Subcutaneous abdominal adipose tissue (tissue), 5 donors: ENCODE data around the gene PLEKHA5.

Experiments used
- H3K27ac ChIP-seq: one replicate; pipeline ENCODE4 v1.7.0; 2013; ENCODE audit warnings: low read depth, mild to moderate bottlenecking, inconsistent platforms, low read length, moderate library complexity
- H3K27me3 ChIP-seq, 5 donors: one replicate each; pipeline ENCODE4 v1.7.0; 2013; ENCODE audit warnings: low read length in 5 of 5, inconsistent platforms in 1 of 5; ENCODE audit not compliant: control insufficient read depth in 5 of 5, insufficient read depth in 4 of 5
- H3K36me3 ChIP-seq, 5 donors: one replicate each; pipeline ENCODE4 v1.7.0; 2013; ENCODE audit warnings: low read length in 5 of 5; ENCODE audit not compliant: control insufficient read depth in 5 of 5, insufficient read depth in 5 of 5
- H3K4me1 ChIP-seq, 5 donors: one replicate each; pipeline ENCODE4 v1.7.0; 2013; ENCODE audit warnings: low read length in 5 of 5, mild to moderate bottlenecking in 3 of 5, moderate library complexity in 1 of 5; ENCODE audit not compliant: control insufficient read depth in 5 of 5, insufficient read depth in 5 of 5
- H3K4me3 ChIP-seq, 5 donors: one replicate each; pipeline ENCODE4 v1.7.0; 2013; ENCODE audit warnings: low read length in 5 of 5, low read depth in 1 of 5
- H3K9ac ChIP-seq, 5 donors: one replicate each; pipeline ENCODE4 v1.7.0; 2013; ENCODE audit warnings: low read length in 5 of 5, mild to moderate bottlenecking in 4 of 5, moderate library complexity in 3 of 5
- H3K9me3 ChIP-seq, 5 donors: one replicate each; pipeline ENCODE4 v1.7.0; 2013; ENCODE audit warnings: low read length in 5 of 5; ENCODE audit not compliant: control insufficient read depth in 5 of 5
- donor health status: healthy.
- donor health status: healthy.
- donor health status: healthy.
- donor health status: healthy.
- donor health status: healthy.

The PLEKHA5 gene

GRCh38 chr12:19105463-19105862 lies 24.1 kb upstream of the PLEKHA5 start:
- Histone ChIP-seq H3K9ac (no peak overlapping the region), H3K27me3 (no peaks in the 10 kb centered on the region), H3K9me3 (no peaks in the 10 kb centered on the region), H3K36me3 (no peaks in the 10 kb centered on the region), H3K4me1 (no peaks in the 10 kb centered on the region), H3K27ac (no peak overlapping the region), H3K4me3 (no peak overlapping the region)

GRCh38 chr12:19107750-19108149 lies 21.8 kb upstream of the PLEKHA5 start:
- Histone ChIP-seq H3K4me3 (no peak overlapping the region), H3K9ac (no peak overlapping the region), H3K27me3 (no peaks in the 10 kb centered on the region), H3K36me3 (no peaks in the 10 kb centered on the region), H3K4me1 (no peaks in the 10 kb centered on the region), H3K27ac (no peak overlapping the region), H3K9me3 (no peaks in the 10 kb centered on the region)

GRCh38 chr12:19110221-19110940 lies 19.2 kb upstream of the PLEKHA5 start:
- Histone ChIP-seq H3K27ac (no peak overlapping the region), H3K36me3 (no peaks in the 10 kb centered on the region), H3K9ac (no peak overlapping the region), H3K4me1 (no peaks in the 10 kb centered on the region), H3K27me3 (no peaks in the 10 kb centered on the region), H3K4me3 (no peak overlapping the region), H3K9me3 (no peaks in the 10 kb centered on the region)

GRCh38 chr12:19113464-19113863 lies 16.1 kb upstream of the PLEKHA5 start:
- H3K27me3 ChIP-seq = no peaks in the 10 kb centered on the region
- H3K4me1 ChIP-seq = no peaks in the 10 kb centered on the region
- H3K9ac ChIP-seq = no peak overlapping the region
- H3K27ac ChIP-seq = no peak overlapping the region
- H3K9me3 ChIP-seq = no peaks in the 10 kb centered on the region
- H3K36me3 ChIP-seq = no peaks in the 10 kb centered on the region
- no peak overlapping the region for H3K4me3 ChIP-seq

GRCh38 chr12:19115285-19115684 lies 14.2 kb upstream of the PLEKHA5 start:
- H3K4me3 ChIP-seq = no peak overlapping the region
- H3K27me3 ChIP-seq = no peaks in the 10 kb centered on the region
- H3K4me1 ChIP-seq = no peaks in the 10 kb centered on the region
- no peaks in the 10 kb centered on the region for H3K9me3 ChIP-seq
- H3K9ac ChIP-seq = no peak overlapping the region
- no peak overlapping the region for H3K27ac ChIP-seq
- H3K36me3 ChIP-seq = no peaks in the 10 kb centered on the region

- H3K4me3 ChIP-seq = no peak overlapping the region
- H3K9me3 ChIP-seq = no peaks in the 10 kb centered on the region
- no peaks in the 10 kb centered on the region for H3K36me3 ChIP-seq
Observed at GRCh38 chr12:19119440-19119839, 10.1 kb upstream of the PLEKHA5 start.

DNA sequence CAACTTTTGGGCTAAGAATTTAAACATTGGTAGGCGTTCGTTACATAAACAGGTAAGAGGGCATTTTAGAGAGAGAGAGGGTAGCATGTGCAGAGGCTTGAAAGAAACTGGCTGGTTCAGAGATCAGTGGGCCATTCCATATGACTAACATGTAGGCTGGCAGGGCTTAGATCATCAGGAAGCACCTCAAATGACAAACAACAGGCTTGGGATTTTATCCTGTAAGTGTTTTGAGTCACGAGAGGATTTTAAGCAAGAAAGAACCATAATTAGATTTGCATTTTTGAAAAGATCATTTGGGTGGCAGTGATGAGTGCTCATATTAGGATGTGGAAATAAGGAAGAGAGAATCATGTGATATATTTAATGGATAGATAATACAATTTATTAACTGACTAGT lies 8.7 kb upstream of the PLEKHA5 start:
- no peaks in the 10 kb centered on the region for H3K36me3 ChIP-seq
- no peaks in the 10 kb centered on the region for H3K27me3 ChIP-seq
- no peak overlapping the region for H3K4me3 ChIP-seq
- no peaks in the 10 kb centered on the region for H3K4me1 ChIP-seq
- no peak overlapping the region for H3K9ac ChIP-seq
- H3K9me3 ChIP-seq = no peaks in the 10 kb centered on the region
- H3K27ac ChIP-seq = no peak overlapping the region

More at GRCh38 chr12:19119440-19119839, 10.1 kb upstream of the PLEKHA5 start:
- Histone ChIP-seq H3K4me1 (no peaks in the 10 kb centered on the region), H3K27ac (no peak overlapping the region), H3K9ac (no peak overlapping the region), H3K27me3 (no peaks in the 10 kb centered on the region)

DNA sequence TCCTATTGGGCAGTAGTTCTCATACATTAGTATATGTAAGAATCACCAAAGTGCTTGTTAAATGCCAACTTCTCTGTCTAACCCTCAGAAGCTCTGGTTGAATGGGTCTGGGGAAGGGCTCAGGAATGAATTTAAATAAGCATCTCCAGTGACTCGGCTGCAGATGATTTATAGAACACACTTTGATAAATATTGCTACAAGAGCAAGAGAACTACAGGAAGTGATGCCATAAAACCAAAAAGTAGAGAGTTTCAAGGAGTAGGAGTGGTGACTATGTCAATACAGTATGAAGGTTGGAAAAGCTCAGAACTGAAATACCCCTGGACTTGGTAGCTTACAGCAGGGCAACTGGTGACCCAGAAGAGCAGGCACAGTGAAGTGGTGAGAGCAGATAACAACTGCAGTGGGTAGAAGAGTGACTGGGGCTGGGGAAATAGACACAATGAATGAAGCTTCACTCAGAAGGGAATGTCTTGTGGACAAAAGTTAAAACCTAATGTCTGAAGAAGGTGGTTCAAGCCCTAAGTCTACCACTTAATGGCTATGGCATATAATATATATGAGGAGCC lies 8.0 kb upstream of the PLEKHA5 start:
- Histone ChIP-seq H3K9me3 (peaks cover 0 to 2% (median 0%) of the 10 kb centered on the region in 5 donors), H3K27me3 (no peaks in the 10 kb centered on the region), H3K4me3 (no peak overlapping the region), H3K27ac (no peak overlapping the region), H3K36me3 (no peaks in the 10 kb centered on the region), H3K9ac (no peak overlapping the region), H3K4me1 (no peaks in the 10 kb centered on the region)

- Histone ChIP-seq H3K9me3 (peaks cover 0 to 13% (median 7%) of the 10 kb centered on the region in 5 donors), H3K27ac (no peak overlapping the region)
Observed at GRCh38 chr12:19125325-19125724, 4.2 kb upstream of the PLEKHA5 start.

DNA sequence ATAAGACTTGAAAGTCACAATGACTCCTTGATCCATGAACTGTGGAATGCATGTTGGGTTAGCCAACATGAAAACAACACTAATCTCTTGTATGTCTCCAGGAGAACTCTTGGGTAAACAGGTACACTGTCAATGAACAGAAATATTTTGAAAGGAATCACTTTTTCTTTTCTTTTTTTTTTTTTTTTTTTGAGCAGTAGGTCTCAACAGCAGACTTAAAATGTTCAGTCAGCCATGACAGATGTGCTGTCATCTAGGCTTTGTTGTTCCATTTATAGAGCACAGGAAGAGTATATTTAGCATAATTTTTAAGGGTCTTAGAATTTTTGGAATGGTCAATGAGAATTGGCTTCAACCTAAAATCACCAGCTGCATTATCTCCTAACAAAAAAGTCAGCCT lies 2.3 kb upstream of the PLEKHA5 start:
- Histone ChIP-seq H3K27ac (no peak overlapping the region), H3K9me3 (peaks cover 0 to 13% (median 7%) of the 10 kb centered on the region in 5 donors), H3K36me3 (no peaks in the 10 kb centered on the region), H3K4me3 (no peak overlapping the region), H3K27me3 (no peaks in the 10 kb centered on the region), H3K4me1 (peaks cover 0 to 18% (median 14%) of the 10 kb centered on the region in 5 donors), H3K9ac (no peak overlapping the region)

More at GRCh38 chr12:19125325-19125724, 4.2 kb upstream of the PLEKHA5 start:
- Histone ChIP-seq H3K36me3 (no peaks in the 10 kb centered on the region), H3K9ac (no peak overlapping the region), H3K4me3 (no peak overlapping the region), H3K4me1 (peaks cover 0 to 6% (median 2%) of the 10 kb centered on the region in 5 donors), H3K27me3 (no peaks in the 10 kb centered on the region)
